Hepatocyte (in vitro differentiated cells): Measurements from ENCODE around the gene PLCH2. TPM values are rescaled to one million over a fixed set of nuclear protein-coding genes. Genes with fewer than 3 reads are reported as not detected.

Experiments used
- DNase-seq: peaks from one replicate; pipeline ENCODE4 v3.0.0-alpha.2; 2016; ENCODE audit warnings: low spot score
- H2AFZ ChIP-seq: fragments of 200-600 bp; sonication (generic); 2 replicates; pipeline ENCODE4 v1.6.0; 2016; ENCODE audit warnings: antibody characterized with exemption, mild to moderate bottlenecking
- H3K27ac ChIP-seq: fragments of 200-600 bp; sonication (generic); 2 replicates; pipeline ENCODE4 v1.5.1; 2016; ENCODE audit warnings: mild to moderate bottlenecking
- H3K27me3 ChIP-seq: fragments of 200-600 bp; sonication (generic); 2 replicates; pipeline ENCODE4 v1.6.1; 2016
- H3K36me3 ChIP-seq: fragments of 200-600 bp; sonication (generic); replicated peaks from 2 replicates; pipeline ENCODE4 v1.5.1; 2016; ENCODE audit warnings: low read depth; ENCODE audit not compliant: insufficient read depth
- H3K4me1 ChIP-seq: fragments of 200-600 bp; sonication (generic); 2 replicates; pipeline ENCODE4 v1.5.1; 2016; ENCODE audit warnings: mild to moderate bottlenecking, moderate library complexity; ENCODE audit not compliant: insufficient read depth
- H3K4me2 ChIP-seq: fragments of 200-600 bp; sonication (generic); 2 replicates; pipeline ENCODE4 v1.6.0; 2016
- H3K4me3 ChIP-seq: fragments of 200-600 bp; sonication (generic); 2 replicates; pipeline ENCODE4 v1.5.1; 2016; ENCODE audit warnings: mild to moderate bottlenecking
- H3K79me2 ChIP-seq: fragments of 200-600 bp; sonication (generic); 2 replicates; pipeline ENCODE4 v1.6.0; 2017; ENCODE audit warnings: mild to moderate bottlenecking
- H3K9me2 ChIP-seq: fragments of 200-600 bp; sonication (generic); replicated peaks from 2 replicates; pipeline ENCODE4 v1.6.0; 2017; ENCODE audit warnings: mild to moderate bottlenecking; ENCODE audit not compliant: insufficient read depth
- H3K9me3 ChIP-seq: fragments of 200-600 bp; sonication (generic); 2 replicates; pipeline ENCODE4 v1.5.1; 2016; ENCODE audit warnings: low read depth, mild to moderate bottlenecking
- H4K20me1 ChIP-seq: fragments of 200-600 bp; sonication (generic); 2 replicates; pipeline ENCODE4 v1.6.0; 2016; ENCODE audit warnings: mild to moderate bottlenecking; ENCODE audit not compliant: insufficient read depth, poor library complexity, severe bottlenecking
- CTCF ChIP-seq: fragments of 200-600 bp; sonication (generic); IDR thresholded peaks from 2 replicates; pipeline ENCODE4 v1.5.1; 2016; ENCODE audit warnings: antibody characterized with exemption, mild to moderate bottlenecking; ENCODE audit not compliant: poor library complexity
- EZH2 ChIP-seq: fragments of 200-600 bp; sonication (generic); IDR thresholded peaks from 2 replicates; pipeline ENCODE4 v1.6.1; 2016; ENCODE audit warnings: antibody characterized with exemption, mild to moderate bottlenecking, borderline replicate concordance
- EZH2phosphoT487 ChIP-seq: fragments of 200-600 bp; sonication (generic); IDR thresholded peaks from one replicate; pipeline ENCODE4 v1.6.1; 2018; ENCODE audit warnings: antibody characterized with exemption, mild to moderate bottlenecking, low read depth, moderate library complexity; ENCODE audit not compliant: unreplicated experiment, severe bottlenecking
- WGBS: methylation state at CpG from one replicate; pipeline ENCODE4 v1.1.6; 2016; ENCODE audit warnings: low lambda C conversion rate; ENCODE audit errors: missing lambda C conversion rate; 5-methylcytosine and 5-hydroxymethylcytosine counted together
- polyA plus RNA-seq: library from polyadenylated mRNA; unstranded; fragments of >200 nt; fragmentation: Nextera tagmentation; extraction: Ambion mirVana; gene quantifications from 2 replicates; pipeline ENCODE4 v1.2.1, GENCODE V29; 2016
- total RNA-seq: library from RNA; depleted of rRNA; stranded (reverse); fragments of >200 nt; gene quantifications from 2 replicates; pipeline ENCODE4 v1.2.3, GENCODE V29; 2014

Gene PLCH2
- total and polyA plus RNA-seq, 2 experiments from 2014 or later, result 1.3 to 3.4 TPM

GRCh38 chr1:2469103-2469940, 6.8 kb upstream of the PLCH2 start:
- H3K36me3 ChIP-seq, result no peaks in the 10 kb centered on the region
- 77% methylated on average over 23 of the region's 25 CpGs for WGBS
- H3K4me1 ChIP-seq, result peaks cover 4% of the 10 kb centered on the region
- peaks cover 10% of the 10 kb centered on the region for H3K27me3 ChIP-seq
- no peaks in the 10 kb centered on the region for H3K9me3 ChIP-seq
- H4K20me1 ChIP-seq, result no peaks in the 10 kb centered on the region
- H3K27ac ChIP-seq, result no peak overlapping the region
- no peak overlapping the region for H2AFZ ChIP-seq
- no peak overlapping the region for H3K4me3 ChIP-seq
- H3K9me2 ChIP-seq, result no peaks in the 10 kb centered on the region
- no peaks in the 10 kb centered on the region for H3K79me2 ChIP-seq
- TF ChIP-seq EZH2phosphoT487 (no peak), EZH2 (no peak), CTCF (no peak)
- H3K4me2 ChIP-seq, result no peak overlapping the region
- DNase-seq, result no peak

GRCh38 chr1:2470290-2471158, 5.6 kb upstream of the PLCH2 start:
- H2AFZ ChIP-seq, result no peak overlapping the region
- H3K4me3 ChIP-seq, result no peak overlapping the region
- no peaks in the 10 kb centered on the region for H4K20me1 ChIP-seq
- H3K79me2 ChIP-seq, result no peaks in the 10 kb centered on the region
- no peaks in the 10 kb centered on the region for H3K9me3 ChIP-seq
- H3K27me3 ChIP-seq, result peaks cover 10% of the 10 kb centered on the region
- 67% methylated on average over 20 of the region's 27 CpGs for WGBS
- no peaks in the 10 kb centered on the region for H3K36me3 ChIP-seq
- peaks cover 9% of the 10 kb centered on the region for H3K4me1 ChIP-seq
- no peaks in the 10 kb centered on the region for H3K9me2 ChIP-seq
- no peak for DNase-seq
- no peak overlapping the region for H3K4me2 ChIP-seq
- H3K27ac ChIP-seq, result no peak overlapping the region
- TF ChIP-seq EZH2phosphoT487 (no peak), EZH2 (no peak), CTCF (no peak)

GRCh38 chr1:2471159-2471471, 5.0 kb upstream of the PLCH2 start:
- Histone ChIP-seq H3K36me3 (no peaks in the 10 kb centered on the region), H3K4me2 (no peak overlapping the region), H2AFZ (no peak overlapping the region), H3K4me1 (peaks cover 9% of the 10 kb centered on the region), H3K27me3 (peaks cover 10% of the 10 kb centered on the region), H3K4me3 (no peak overlapping the region), H3K9me2 (no peaks in the 10 kb centered on the region), H3K27ac (no peak overlapping the region), H4K20me1 (no peaks in the 10 kb centered on the region), H3K9me3 (no peaks in the 10 kb centered on the region), H3K79me2 (no peaks in the 10 kb centered on the region)
- TF ChIP-seq EZH2phosphoT487, result no peak
- 95% methylated on average over 6 of the region's 7 CpGs for WGBS
- DNase-seq, result no peak

GRCh38 chr1:2471587-2472001, 4.5 kb upstream of the PLCH2 start:
- Histone ChIP-seq H3K27ac (no peak overlapping the region), H3K27me3 (peaks cover 10% of the 10 kb centered on the region), H4K20me1 (no peaks in the 10 kb centered on the region), H3K4me1 (peaks cover 9% of the 10 kb centered on the region), H3K79me2 (no peaks in the 10 kb centered on the region), H2AFZ (no peak overlapping the region), H3K9me3 (no peaks in the 10 kb centered on the region), H3K36me3 (no peaks in the 10 kb centered on the region), H3K9me2 (no peaks in the 10 kb centered on the region), H3K4me3 (no peak overlapping the region), H3K4me2 (no peak overlapping the region)
- DNase-seq, result no peak
- WGBS, result 91% methylated on average over 15 of the region's 15 CpGs
- TF ChIP-seq EZH2 (no peak), EZH2phosphoT487 (no peak), CTCF (no peak)
